Right cardiac atrium (tissue), 5 donors: ENCODE results near the gene CPNE5. TPM values are rescaled to one million over a fixed set of nuclear protein-coding genes. Genes with fewer than 3 reads are reported as not detected.

Experiments
- ATAC-seq, 2 donors: fragments of 200-7000 bp; cut with Tn5 transposase; one replicate each; pipeline versions ENCODE4 v1.8.0 to v1.9.1; 2020; ENCODE audit warnings: moderate library complexity in 2 of 2, mild to moderate bottlenecking in 1 of 2
- DNase-seq, 3 donors: peaks; one replicate each; pipeline ENCODE4 v3.0.0-alpha.2; 2020
- H3K27ac ChIP-seq: one replicate; pipeline ENCODE4 v1.5.1; 2013; ENCODE audit warnings: mild to moderate bottlenecking, low read length, control low read depth, moderate library complexity
- H3K27me3 ChIP-seq: one replicate; pipeline ENCODE4 v1.6.1; 2013; ENCODE audit not compliant: control insufficient read depth, insufficient read depth
- H3K4me1 ChIP-seq: one replicate; pipeline ENCODE4 v1.6.1; 2013; ENCODE audit warnings: low read length; ENCODE audit not compliant: control insufficient read depth, insufficient read depth
- H3K4me3 ChIP-seq: one replicate; pipeline ENCODE4 v1.5.1; 2013; ENCODE audit warnings: low read length, control low read depth
- H3K9me3 ChIP-seq: one replicate; pipeline ENCODE4 v1.6.1; 2013; ENCODE audit warnings: low read length; ENCODE audit not compliant: control insufficient read depth
- WGBS: extraction: QIAGEN DNeasy Blood & Tissue Kit; methylation state at CpG from one replicate; pipeline ENCODE4 v1.1.7; 2013; 5-methylcytosine and 5-hydroxymethylcytosine counted together
- intact Hi-C, 4 donors: fragments of 100-400 bp; cut with DNase I; formaldehyde crosslinking; loops; one replicate each; pipeline versions ENCODE4 v1.11.0 to v1.14.0; 2022 to 2023
- polyA plus RNA-seq: library from polyadenylated mRNA; stranded (reverse); fragments of 200-250 nt; gene quantifications from one replicate; pipeline ENCODE4 v1.2.3, GENCODE V29; 2013
- total RNA-seq, 4 donors: library from RNA; stranded (reverse); fragmentation: NEBNext Ultra II Directional; extraction: Animal tissue kit (Norgen Biotek cat#: 25700); gene quantifications; one replicate each; pipeline ENCODE4 v1.2.1, GENCODE V29; 2021
- donor health status: healthy with polysubstance abuse.
- donor health status: DM: no; HTN: yes; CAD: no.
- donor health status: DM: no; HTN: no; CAD: no.
- donor health status: DM: no; HTN: yes; CAD: no; lungs with severe emphysema.
- donor health status: DM: yes; HTN: yes; CAD: no.

Gene CPNE5
- total and polyA plus RNA-seq, 5 donors = 27.5 to 80.9 (median 64.6) TPM

GRCh38 chr6:36844232-36845170 is 5.3 kb upstream of the CPNE5 start:
- Histone ChIP-seq H3K4me3 (no peak overlapping the region), H3K27ac (peak overlapping the region; percentile 92), H3K4me1 (peaks cover 14% of the 10 kb centered on the region), H3K9me3 (no peaks in the 10 kb centered on the region), H3K27me3 (no peaks in the 10 kb centered on the region)
- intact Hi-C loops = no loop called here
- peak; percentile 44 to 48 for ATAC-seq
- DNase-seq = peak; percentile 65 to 87 (median 83)
- 50% methylated on average over 19 of the region's 19 CpGs for WGBS

GRCh38 chr6:36843170-36843569 is 3.9 kb upstream of the CPNE5 start:
- Histone ChIP-seq H3K27me3 (no peaks in the 10 kb centered on the region), H3K27ac (peak overlapping the region; percentile 96), H3K4me3 (peak overlapping the region; percentile 41), H3K4me1 (peaks cover 8% of the 10 kb centered on the region), H3K9me3 (no peaks in the 10 kb centered on the region)
- DNase-seq = no peak
- no peak for ATAC-seq
- intact Hi-C loops = no loop called here
- 72% methylated on average over 4 of the region's 4 CpGs for WGBS

GRCh38 chr6:36841756-36842155 is 2.5 kb upstream of the CPNE5 start:
- Histone ChIP-seq H3K27me3 (no peaks in the 10 kb centered on the region), H3K9me3 (no peaks in the 10 kb centered on the region), H3K27ac (peak overlapping the region; percentile 75), H3K4me1 (peaks cover 8% of the 10 kb centered on the region), H3K4me3 (peak overlapping the region; percentile 59)
- DNase-seq = no peak
- no peak for ATAC-seq
- intact Hi-C loops = no loop called here
- 71% methylated on average over 2 of the region's 2 CpGs for WGBS

- no peaks in the 10 kb centered on the region for H3K27me3 ChIP-seq
- 5% methylated on average over 44 of the region's 44 CpGs for WGBS
- ATAC-seq (peak; percentile 1), DNase-seq (peak; percentile 48 to 83 (median 78))
- intact Hi-C loops = no loop called here
- H3K4me1 ChIP-seq = peaks cover 8% of the 10 kb centered on the region
- peak overlapping the region; percentile 49 for H3K27ac ChIP-seq
- H3K4me3 ChIP-seq = peak overlapping the region; percentile 59
- H3K9me3 ChIP-seq = no peaks in the 10 kb centered on the region
These were observed 1.5 kb upstream of the CPNE5 start for GRCh38 chr6:36840432-36841403.

- H3K27ac ChIP-seq = peak overlapping the region; percentile 66
- H3K9me3 ChIP-seq = no peaks in the 10 kb centered on the region
- peak; percentile 62 to 89 (median 87) for DNase-seq
- WGBS = 1% methylated on average over 70 of the region's 70 CpGs
- H3K4me1 ChIP-seq = peaks cover 8% of the 10 kb centered on the region
- ATAC-seq = peak; percentile 9 to 19
- intact Hi-C loops = loop anchor here in 1 of 4 donors (10.0 kb wide), 1 partner anchor 75 kb away; no protein-coding TSS in a partner anchor
- H3K27me3 ChIP-seq = no peaks in the 10 kb centered on the region
- H3K4me3 ChIP-seq = peak overlapping the region; percentile 59
These were observed 646 bp upstream of the CPNE5 start for GRCh38 chr6:36839749-36840431.

GRCh38 chr6:36837686-36838085 is 1.6 kb downstream of the CPNE5 start:
- Histone ChIP-seq H3K27ac (peak overlapping the region; percentile 62), H3K27me3 (no peaks in the 10 kb centered on the region), H3K4me1 (peaks cover 8% of the 10 kb centered on the region), H3K9me3 (no peaks in the 10 kb centered on the region), H3K4me3 (no peak overlapping the region)
- DNase-seq (peak in 1 of 3 donors; percentile 44), ATAC-seq (no peak)
- intact Hi-C loops = loop anchor here in 1 of 4 donors (10.0 kb wide), 1 partner anchor 73 kb away; no protein-coding TSS in a partner anchor
- 72% methylated on average over 6 of the region's 6 CpGs for WGBS

- DNase-seq = no peak
- ATAC-seq = no peak
- Histone ChIP-seq H3K4me1 (peaks cover 8% of the 10 kb centered on the region), H3K27me3 (no peaks in the 10 kb centered on the region), H3K4me3 (no peak overlapping the region), H3K9me3 (no peaks in the 10 kb centered on the region), H3K27ac (peak overlapping the region; percentile 40)
- intact Hi-C loops = loop anchor here in 1 of 4 donors (10.0 kb wide), 1 partner anchor 72 kb away; no protein-coding TSS in a partner anchor
- 86% methylated on average over 2 of the region's 2 CpGs for WGBS
These were observed 2.3 kb downstream of the CPNE5 start for GRCh38 chr6:36837022-36837339.

- Histone ChIP-seq H3K4me3 (no peak overlapping the region), H3K4me1 (peaks cover 8% of the 10 kb centered on the region), H3K27me3 (no peaks in the 10 kb centered on the region), H3K27ac (peak overlapping the region; percentile 61), H3K9me3 (no peaks in the 10 kb centered on the region)
- 73% methylated on average over 3 of the region's 3 CpGs for WGBS
- peak in 1 of 3 donors; percentile 58 for DNase-seq
- peak; percentile 9 for ATAC-seq
- intact Hi-C loops = loop anchor here in 1 of 4 donors (10.0 kb wide), 1 partner anchor 72 kb away; no protein-coding TSS in a partner anchor
These were observed 2.9 kb downstream of the CPNE5 start for GRCh38 chr6:36836111-36837021.

GRCh38 chr6:36834576-36835341 is 4.5 kb downstream of the CPNE5 start:
- Histone ChIP-seq H3K27ac (peak overlapping the region; percentile 25), H3K27me3 (no peaks in the 10 kb centered on the region), H3K9me3 (no peaks in the 10 kb centered on the region), H3K4me3 (no peak overlapping the region), H3K4me1 (peaks cover 10% of the 10 kb centered on the region)
- intact Hi-C loops = loop anchor here in 2 of 4 donors (5.0 to 10.0 kb wide), 2 partner anchors 62 to 70 kb away; no protein-coding TSS in a partner anchor
- peak; percentile 1 to 12 for ATAC-seq
- WGBS = 50% methylated on average over 17 of the region's 17 CpGs
- DNase-seq = peak in 2 of 3 donors; percentile 66 to 73
